GM19397 (cell line): ENCODE data around the gene VWCE.
"Not testable (repeated sequence)": the region's sequence is repeated elsewhere in the genome, so short reads cannot be mapped to it uniquely, and the experiment has no call there.

Source experiments
- ATAC-seq: cut with Tn5 transposase; IDR thresholded peaks from one replicate; pipeline ENCODE4 v1.9.1; 2021; ENCODE audit warnings: mild to moderate bottlenecking, moderate library complexity; ENCODE audit not compliant: unreplicated experiment

VWCE gene

GRCh38 chr11:61259363-61259762, 35.8 kb downstream of the VWCE start:
- ATAC-seq = no peak

- no peak for ATAC-seq
Observed at GRCh38 chr11:61258546-61258945, 36.6 kb downstream of the VWCE start.

GRCh38 chr11:61256710-61257482, 38.2 kb downstream of the VWCE start:
- ATAC-seq = no peak

- no peak for ATAC-seq
Observed at GRCh38 chr11:61254403-61255025, 40.6 kb downstream of the VWCE start.

GRCh38 chr11:61252332-61252731, 42.8 kb downstream of the VWCE start:
- ATAC-seq = not testable (repeated sequence)

- ATAC-seq = not testable (repeated sequence)
Observed at GRCh38 chr11:61250796-61251765, 44.0 kb downstream of the VWCE start.

GRCh38 chr11:61249201-61249600, 45.9 kb downstream of the VWCE start:
- not testable (repeated sequence) for ATAC-seq

GRCh38 chr11:61248071-61248470, 47.0 kb downstream of the VWCE start:
- ATAC-seq = not testable (repeated sequence)

- ATAC-seq = not testable (repeated sequence)
Observed at GRCh38 chr11:61245284-61245964, 49.7 kb downstream of the VWCE start.

GRCh38 chr11:61241526-61241925, 53.6 kb downstream of the VWCE start:
- ATAC-seq = not testable (repeated sequence)

GRCh38 chr11:61240875-61241274, 54.2 kb downstream of the VWCE start, which contains the start of gene PGA5:
Gene PGA5 (plus strand): TSS chr11:61241175. CDS start chr11:61241227, 52 bp downstream.
- not testable (repeated sequence) for ATAC-seq

GRCh38 chr11:61240288-61240687, 54.8 kb downstream of the VWCE start:
- ATAC-seq = not testable (repeated sequence)

- ATAC-seq = not testable (repeated sequence)
Observed at GRCh38 chr11:61237130-61237529, 58.0 kb downstream of the VWCE start.

GRCh38 chr11:61232548-61233145, 62.5 kb downstream of the VWCE start:
- ATAC-seq = not testable (repeated sequence)

- not testable (repeated sequence) for ATAC-seq
Observed at GRCh38 chr11:61231585-61231984, 63.5 kb downstream of the VWCE start.

- not testable (repeated sequence) for ATAC-seq
Observed at GRCh38 chr11:61231033-61231432, 64.1 kb downstream of the VWCE start.

GRCh38 chr11:61229458-61229857, 65.7 kb downstream of the VWCE start:
- not testable (repeated sequence) for ATAC-seq

GRCh38 chr11:61226457-61227137, 68.5 kb downstream of the VWCE start:
- not testable (repeated sequence) for ATAC-seq

GRCh38 chr11:61222692-61223091, 72.4 kb downstream of the VWCE start:
- ATAC-seq = not testable (repeated sequence)
